CD4-positive, alpha-beta T cell treated with Interleukin-15 for 1 hour (primary cell): ENCODE results near the gene PYM1.

Experiments used
- DNase-seq: peaks from one replicate; pipeline ENCODE4 v3.0.0-alpha.2; 2020

The PYM1 gene

DNA sequence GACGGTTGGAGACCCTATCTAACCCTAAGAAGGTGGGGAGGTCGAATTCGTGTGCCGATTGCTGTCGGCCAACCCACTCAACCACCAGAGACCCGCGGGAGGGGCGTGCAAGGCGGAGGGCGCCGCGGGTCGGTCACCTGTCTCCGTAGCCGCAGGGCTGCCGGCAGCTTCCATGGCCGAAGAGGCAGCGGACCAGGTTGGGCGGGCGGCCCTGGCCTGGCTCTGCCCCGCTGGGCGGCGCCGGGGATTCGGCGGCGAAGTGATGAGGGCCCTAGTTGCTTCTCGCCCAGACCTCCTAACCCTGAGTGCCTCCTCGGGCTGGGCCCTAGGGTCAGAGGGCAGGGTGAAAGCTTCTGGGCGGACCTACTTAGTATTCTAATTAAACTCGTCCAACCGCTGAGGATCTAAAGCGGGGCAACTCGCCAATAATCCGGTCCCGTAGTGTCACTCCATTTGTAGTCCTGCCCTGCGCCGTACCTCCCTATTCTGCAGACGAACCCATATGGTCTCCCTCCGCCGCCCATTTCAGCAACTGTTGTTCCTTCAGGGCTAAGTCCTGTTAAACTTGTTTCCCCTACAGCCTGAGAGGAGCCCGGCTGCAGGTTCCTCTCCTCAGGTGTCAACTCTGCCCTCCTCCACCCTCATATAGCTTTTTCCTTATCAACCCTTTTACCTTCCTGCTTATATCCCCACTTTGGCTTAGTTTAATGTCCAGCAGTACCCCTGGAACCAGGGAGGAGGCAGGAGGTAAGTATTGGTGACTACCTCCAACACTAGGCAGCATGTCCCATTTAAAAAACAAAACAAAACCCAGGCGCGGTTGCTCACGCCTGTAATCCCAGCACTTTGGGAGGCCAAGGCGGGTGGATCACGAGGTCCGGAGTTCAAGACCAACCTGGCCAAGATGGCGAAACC lies at the start of gene PYM1:
PYM1 (minus strand) TSS at position 307 of the 915 bp plus-strand sequence; CDS start at position 174, 133 bp downstream.
- DNase-seq = peak; percentile 79

DNA sequence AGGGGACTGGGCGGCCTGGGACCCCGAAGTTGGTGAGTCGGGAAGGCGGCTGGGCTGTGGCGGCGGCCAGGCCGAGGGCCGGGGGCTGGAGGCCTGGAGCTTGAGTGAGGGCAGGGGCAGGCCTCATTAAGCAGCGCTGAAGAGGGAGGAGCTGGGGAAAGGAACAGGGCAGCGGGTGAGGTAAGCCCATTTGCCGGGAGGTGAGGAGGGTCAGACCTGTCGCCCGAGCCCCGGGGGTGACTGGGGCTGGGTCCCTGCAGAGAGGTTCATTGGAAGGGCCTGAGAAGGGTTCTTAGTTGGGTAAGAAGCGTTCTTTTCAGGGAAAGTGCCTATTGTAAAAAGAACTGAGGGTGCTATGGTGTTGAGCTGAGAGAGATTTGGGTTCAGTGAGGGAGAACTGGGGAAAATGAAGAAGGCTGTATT lies 46.6 kb upstream of the PYM1 start:
- DNase-seq = no peak

DNA sequence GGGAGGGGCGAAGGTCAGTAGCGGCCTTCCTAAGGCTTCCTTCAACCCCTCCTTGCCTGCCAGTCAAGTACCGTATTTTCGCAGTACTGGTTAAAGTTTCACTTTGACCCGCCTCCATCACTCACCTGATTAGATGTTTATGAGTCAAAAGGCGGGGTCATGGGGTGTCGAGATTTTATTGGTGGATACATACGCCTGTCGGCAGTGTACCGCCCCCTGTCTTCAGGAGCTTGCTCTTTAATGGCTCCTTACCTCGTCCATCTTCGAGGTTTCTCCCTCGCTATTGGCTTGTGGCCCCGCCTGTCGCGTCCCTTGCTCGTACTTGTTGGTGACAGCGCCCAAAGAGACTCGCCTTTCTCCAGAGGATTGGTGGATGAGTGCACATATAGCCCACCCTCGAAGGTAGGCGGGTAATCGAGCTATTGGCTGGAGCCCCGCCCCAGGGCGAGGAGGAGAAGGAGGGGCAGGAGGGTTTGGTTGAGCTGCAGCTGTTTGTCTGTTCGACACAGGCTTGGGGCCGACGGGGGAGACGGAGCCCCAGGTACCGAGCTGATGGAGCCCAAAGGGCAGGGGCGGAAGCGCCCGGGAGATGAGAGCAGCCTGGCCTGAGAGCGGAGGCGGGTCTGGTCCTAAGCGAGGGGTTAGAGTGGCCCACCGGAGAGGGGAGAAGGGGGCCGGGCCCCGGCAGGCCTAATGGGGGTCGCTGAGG lies 46.1 kb upstream of the PYM1 start, which contains the start of gene RAB5B:
RAB5B (plus strand) TSS at position 480 of the 709 bp plus-strand sequence. CDS start 12,883 bp downstream, outside the sequence.
- DNase-seq = peak; percentile 100

DNA sequence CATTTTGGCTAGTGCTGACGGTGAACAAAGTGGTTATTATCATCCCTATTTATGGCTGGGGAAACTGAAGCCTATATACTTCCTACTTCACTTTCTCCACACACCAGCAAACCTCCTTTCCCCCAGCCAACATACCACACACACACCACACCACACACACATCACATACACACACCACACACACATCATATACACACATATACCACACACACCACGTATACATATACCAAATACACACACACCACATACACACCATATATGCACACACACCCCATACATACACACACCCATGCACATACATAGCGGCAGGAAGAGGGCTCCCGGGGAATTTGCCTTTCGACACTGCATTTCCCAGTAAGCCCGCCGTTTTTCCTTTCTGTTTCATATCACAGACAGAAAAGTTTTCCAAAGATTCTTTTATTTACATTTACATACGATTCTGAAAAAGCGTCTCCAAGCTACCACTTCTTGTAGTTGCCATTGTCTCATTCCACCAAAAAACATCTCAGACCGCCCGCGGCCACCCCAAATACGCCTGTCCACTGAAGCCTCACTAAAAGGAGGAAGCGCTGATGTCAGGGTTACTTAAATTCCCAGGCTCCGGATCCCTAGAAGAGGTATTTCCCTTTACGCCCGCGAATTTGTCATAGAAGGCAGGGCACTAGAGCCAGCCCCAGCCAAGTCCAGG lies 45.4 kb upstream of the PYM1 start:
- peak; percentile 37 for DNase-seq

DNA sequence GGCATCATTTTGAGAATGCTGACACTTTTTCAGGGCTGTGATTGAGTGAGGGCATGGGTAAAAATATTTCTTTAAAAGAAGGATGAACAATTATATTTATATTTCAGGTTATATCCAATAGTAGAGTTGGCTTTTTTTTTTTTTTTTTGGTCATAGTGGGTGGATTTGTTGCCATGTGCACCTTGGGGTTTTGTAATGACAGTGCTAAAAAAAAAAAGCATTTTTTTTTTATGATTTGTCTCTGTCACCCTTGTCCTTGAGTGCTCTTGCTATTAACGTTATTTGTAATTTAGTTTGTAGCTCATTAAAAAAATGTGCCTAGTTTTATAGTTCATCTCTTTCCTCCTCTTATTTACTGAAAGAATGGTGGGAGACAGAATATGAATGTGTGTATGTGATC lies 44.8 kb upstream of the PYM1 start:
- no peak for DNase-seq

DNA sequence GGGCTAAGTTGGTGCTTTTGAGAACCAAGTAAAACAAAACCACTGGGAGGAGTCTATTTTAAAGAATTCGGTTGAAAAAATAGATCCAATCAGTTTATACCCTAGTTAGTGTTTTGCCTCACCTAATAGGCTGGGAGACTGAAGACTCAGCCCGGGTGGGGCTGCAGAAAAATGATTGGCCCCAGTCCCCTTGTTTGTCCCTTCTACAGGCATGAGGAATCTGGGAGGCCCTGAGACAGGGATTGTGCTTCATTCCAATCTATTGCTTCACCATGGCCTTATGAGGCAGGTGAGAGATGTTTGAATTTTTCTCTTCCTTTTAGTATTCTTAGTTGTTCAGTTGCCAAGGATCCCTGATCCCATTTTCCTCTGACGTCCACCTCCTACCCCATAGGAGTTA lies 44.3 kb upstream of the PYM1 start:
- no peak for DNase-seq

DNA sequence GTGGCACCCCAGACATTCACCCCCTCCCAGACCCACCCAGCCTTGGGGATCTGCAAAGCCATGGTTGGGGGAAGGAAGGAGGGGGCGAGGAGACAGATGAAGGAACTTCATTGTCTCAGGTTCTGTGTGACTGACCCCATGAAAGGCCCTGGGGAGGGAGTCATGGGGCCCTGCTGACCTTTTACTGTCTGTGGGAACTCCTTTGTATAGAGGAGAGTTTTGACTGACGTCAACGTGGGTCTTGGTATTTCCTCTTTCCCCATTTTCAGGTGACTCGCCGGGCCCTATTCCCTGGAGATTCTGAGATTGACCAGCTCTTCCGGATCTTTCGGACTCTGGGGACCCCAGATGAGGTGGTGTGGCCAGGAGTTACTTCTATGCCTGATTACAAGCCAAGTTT lies 43.1 kb upstream of the PYM1 start:
- DNase-seq = no peak

DNA sequence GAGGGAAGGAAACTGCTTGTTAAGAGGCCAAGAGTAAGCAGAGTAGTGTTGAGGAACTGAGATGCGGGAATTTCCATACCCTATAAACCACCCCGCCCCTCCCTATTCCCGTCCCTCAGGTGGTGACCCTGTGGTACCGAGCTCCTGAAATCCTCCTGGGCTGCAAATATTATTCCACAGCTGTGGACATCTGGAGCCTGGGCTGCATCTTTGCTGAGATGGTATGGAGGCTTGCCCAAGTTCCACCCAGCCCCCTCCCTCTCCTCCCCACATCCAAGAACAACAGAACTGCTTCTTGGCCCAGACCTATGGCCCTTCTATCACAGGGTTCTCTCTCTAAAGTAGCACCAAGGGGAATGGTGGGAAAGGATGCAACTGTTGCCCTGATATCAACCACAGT lies 41.7 kb upstream of the PYM1 start:
- DNase-seq = no peak

DNA sequence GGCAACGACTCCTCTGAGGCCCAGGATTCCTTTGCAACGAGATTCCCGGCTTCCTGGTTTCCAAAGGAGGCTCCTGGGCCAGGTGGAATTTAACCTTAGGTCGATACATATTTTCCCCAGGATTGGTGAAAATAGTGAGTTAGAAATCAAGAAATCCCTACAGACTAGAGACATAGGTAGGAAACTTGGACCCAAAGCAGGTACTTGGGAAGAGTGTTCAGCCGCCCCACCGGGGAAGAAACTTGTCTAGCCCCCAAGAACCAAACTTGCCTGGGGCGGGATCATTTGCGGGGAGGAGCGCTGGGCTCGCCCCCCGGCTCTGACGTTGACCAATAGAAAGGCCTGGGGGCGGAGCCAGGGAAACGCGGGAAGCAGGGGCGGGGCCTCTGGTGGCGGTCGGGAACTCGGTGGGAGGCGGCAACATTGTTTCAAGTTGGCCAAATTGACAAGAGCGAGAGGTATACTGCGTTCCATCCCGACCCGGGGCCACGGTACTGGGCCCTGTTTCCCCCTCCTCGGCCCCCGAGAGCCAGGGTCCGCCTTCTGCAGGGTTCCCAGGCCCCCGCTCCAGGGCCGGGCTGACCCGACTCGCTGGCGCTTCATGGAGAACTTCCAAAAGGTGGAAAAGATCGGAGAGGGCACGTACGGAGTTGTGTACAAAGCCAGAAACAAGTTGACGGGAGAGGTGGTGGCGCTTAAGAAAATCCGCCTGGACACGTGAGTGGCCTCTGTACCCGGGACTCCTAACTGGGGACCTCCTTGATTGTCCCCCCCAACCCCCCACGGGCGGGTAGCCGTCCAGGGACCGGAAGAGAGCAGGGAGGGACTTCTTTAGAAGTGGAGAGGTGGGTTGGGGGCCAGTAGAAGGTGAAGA lies 39.0 kb upstream of the PYM1 start, which contains the start of gene CDK2:
CDK2 (plus strand) TSS at position 423 of the 874 bp plus-strand sequence; CDS start at position 602, 179 bp downstream.
- peak; percentile 85 for DNase-seq

DNA sequence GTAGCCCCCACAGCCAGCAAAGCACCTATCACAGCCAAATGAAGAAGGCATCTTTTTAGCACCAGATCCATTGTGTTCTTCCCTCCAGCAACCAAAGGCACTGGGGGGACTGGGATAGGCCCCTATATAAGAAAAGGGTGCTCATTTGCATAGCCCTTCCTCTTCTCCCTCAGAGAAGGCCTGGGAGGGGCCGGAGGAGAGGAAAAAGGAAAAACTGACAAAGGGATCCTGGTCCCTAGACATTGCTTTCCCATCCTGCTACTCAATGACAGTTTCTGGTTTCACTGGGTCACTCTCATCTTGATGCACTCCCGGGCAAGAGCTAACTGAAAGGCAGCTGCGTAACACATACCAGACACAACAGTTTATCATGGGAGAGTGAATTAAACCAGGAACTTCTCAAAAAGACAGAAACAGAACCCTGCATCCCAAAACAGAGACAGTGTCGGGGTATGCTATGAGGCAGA lies 38.3 kb upstream of the PYM1 start, which contains the start of gene PMEL:
PMEL (minus strand) TSS at position 102 of the 467 bp plus-strand sequence; CDS start at position 71, 31 bp downstream.
- DNase-seq = no peak

DNA sequence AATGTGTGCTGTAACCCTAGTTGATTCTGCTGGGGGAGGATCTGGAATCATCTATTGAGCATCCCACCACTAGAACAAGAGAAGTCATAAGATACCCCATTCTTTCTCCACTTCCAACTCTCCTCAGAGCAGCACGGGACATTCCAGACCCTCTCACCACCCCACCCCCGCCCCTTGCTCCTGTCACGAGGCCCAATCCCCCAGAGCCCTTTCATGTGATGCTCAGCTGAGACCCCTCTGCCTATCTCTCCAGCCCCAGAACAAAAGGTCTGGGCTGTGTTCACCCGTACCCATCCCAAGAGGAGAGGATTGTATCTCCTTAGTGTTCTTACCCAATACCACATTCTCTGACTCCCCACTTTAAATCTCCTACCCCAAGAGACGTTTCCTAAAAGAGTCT lies 37.5 kb upstream of the PYM1 start:
- no peak for DNase-seq

DNA sequence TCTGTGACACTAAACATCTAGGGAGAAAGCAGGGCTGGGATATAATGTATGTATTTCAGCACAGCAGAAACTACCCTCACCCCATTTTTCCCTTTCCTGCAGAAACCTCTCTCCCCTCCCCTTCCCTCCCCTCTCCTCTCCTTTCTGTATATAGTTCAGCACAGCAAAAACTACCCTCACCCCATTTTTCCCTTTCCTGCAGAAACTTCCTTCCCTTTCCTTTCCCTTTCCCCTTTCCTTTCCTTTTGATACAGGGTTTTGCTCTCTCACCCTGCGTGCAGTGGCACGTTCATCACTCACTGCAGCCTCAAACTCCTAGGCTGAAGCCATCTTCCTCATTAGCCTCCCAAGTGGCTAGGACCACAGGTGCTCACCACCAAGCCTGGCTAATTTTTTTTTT lies 36.1 kb upstream of the PYM1 start:
- no peak for DNase-seq

DNA sequence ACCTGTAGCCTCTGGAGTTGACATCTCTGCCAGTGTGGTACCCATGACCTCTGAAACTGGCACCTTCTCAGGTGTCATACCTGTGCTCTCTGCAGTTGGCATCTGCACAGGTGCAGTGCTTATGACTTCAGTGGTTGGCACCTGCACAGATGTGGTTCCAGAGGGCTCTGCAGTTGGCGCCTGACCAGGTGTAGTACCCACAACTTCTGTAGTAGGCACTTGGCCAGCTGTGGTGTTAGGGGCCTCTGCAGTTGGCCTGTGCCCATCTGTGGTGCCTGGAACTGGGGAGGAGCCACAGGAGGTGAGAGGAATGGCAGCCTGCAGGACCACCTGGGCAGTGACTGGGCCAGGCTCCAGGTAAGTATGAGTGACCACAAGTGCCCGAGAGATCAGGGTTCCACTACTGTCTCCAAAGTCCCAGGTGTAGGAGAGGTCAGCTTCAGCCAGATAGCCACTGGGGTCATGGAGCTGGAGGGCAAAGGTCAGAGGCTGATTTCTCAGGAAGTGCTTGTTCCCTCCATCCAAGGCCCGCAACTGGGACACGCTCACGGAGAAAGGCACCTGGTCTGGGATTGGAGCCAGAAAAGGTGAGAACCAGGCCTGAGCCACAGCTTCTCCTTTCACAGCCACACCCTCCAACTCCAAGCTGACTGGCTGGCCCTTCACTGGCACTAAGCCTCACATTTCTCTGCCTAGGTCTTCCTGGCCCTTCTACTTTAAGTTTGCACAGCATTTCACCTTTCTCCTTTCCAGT lies 29.6 kb upstream of the PYM1 start:
- DNase-seq = no peak

DNA sequence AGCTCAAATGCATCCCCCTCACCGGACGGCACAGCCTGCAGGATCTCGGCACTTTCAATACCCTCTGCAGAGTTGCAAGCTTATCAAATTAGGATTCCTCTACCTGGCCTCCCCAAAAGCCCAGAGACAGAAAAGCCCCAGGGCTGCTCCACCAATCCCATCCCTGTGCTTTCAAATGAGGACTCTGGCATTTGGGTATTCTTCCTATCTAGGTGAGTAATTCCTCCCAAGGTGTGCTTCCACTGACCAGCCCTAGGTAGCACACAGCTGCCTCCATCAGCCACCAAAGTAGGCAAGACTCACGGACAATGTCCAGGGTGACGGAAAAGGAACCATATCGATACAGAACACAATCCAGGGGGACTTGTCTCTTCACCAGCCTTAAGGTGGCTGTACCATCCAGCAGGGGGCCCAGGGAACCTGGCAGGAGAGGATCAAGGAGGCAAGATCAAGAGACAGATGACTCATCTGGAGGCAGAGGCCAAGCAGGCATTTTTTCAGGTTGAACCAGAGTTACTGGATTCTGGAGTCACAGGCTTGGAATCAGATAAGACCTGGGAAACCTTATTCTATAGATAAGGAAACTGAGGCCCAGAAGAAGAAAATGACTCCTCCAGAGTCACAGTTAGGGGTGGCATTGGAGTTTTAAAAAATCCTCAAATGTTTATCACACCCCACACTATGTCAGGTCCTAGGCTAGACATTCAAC lies 28.3 kb upstream of the PYM1 start:
- DNase-seq = peak; percentile 36

DNA sequence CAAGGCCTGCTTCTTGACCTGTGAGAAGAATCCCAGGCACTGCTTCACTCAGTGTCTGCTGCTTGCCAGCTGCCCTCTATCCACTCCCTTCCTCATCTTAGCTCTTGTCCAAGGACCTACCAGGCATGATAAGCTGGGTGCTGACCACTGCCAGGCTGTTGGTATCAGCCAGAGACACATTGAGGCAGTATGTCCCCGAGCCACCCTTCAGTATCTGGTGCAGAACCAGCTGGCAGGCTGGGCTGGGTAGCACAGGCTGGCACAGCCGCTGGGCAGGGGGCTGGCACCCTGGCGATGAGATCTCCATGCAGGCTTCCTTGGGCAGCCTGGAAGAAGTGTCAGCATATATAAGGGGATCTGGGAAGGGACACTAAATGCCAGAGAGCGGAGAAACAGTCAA lies 27.6 kb upstream of the PYM1 start:
- no peak for DNase-seq

DNA sequence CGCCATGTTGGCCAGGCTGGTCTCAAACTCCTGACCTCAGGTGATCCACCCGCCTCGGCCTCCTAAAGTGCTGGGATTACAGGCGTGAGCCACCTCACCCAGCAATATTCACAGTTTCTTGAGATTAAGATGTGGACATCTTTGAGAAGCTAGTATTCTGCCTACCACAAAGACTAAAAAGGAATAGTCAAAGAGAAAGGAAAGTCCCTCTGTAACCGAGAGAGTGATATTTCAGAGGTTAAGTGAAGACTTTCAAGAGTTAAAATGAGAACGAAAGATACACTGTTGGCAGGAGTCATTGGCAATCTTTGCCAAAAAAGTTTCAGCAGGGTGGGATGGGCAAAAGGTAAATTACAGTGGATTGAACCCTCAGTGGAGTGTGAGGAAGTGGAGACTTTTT lies 18.9 kb upstream of the PYM1 start:
- no peak for DNase-seq

DNA sequence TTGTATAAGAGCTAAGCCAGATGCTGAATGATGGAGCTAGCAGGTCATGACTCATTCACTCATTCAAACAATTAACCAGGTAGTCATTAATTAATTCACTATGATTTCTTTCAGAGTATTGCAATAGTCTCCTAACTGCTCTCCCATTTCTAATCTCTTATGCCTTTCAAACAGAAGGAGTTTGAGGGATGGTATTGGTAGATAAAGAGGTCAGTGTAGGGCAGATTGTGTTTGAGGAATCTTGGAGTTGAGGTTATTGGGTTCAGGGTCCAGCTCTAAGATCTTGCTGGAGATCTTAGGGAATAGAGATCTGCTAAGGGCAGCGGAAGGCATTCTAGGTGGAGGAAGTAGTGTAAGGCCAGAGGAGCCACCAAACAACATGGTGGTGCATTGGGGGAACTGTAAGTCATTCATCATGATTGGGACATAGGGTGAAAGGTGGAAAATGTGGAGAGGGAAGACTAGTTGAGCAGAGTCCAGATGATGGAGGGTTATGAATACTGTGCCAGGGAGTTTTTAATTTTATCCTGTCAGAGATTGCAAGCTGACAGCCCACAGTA lies 15.0 kb upstream of the PYM1 start:
- DNase-seq = no peak

DNA sequence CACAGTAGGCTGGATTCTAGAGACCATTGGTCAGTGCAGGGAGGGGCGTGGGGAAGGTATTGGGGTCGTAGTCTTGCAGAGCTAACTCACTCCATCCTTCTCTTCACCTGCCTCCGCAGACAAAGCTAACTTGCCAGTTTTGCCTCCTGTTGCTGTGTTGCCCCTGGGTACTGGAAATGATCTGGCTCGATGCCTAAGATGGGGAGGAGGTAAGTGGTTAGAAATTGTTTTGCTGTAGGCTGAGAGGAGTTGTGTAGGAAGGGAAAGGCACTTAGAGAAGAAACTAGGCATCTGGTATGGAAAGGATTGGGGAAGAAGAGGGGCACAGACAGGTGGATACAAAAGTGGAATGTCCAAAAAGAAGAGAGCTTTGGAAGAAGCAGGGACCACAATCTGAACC lies 14.4 kb upstream of the PYM1 start:
- no peak for DNase-seq

DNA sequence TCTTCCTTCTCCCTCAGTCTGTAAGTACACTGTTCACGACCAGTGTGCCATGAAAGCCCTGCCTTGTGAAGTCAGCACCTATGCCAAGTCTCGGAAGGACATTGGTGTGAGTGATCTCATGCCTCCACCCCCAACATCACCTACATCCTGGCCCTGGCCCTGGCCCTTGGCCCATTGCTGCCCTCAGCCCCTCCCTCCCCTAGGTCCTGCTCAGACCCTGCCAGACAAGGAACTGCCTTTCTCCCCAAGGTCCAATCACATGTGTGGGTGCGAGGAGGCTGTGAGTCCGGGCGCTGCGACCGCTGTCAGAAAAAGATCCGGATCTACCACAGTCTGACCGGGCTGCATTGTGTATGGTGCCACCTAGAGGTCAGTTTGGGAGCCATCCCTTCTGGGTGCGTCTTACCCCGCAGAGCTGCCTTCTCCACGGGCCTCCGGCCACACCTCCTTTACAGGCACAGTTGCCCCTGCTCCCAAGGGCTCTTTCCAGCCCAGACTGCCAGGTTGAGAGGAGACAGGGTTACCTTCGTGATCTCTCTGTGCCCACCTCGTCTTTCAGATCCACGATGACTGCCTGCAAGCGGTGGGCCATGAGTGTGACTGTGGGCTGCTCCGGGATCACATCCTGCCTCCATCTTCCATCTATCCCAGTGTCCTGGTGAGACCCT lies 12.5 kb upstream of the PYM1 start:
- peak; percentile 83 for DNase-seq
